GM21723 (cell line): Measurements from ENCODE around the gene RAB28.

Experiments used
- ATAC-seq: cut with Tn5 transposase; IDR thresholded peaks from one replicate; pipeline ENCODE4 v1.9.1; 2021; ENCODE audit warnings: mild to moderate bottlenecking, moderate library complexity; ENCODE audit not compliant: unreplicated experiment

The RAB28 gene

DNA sequence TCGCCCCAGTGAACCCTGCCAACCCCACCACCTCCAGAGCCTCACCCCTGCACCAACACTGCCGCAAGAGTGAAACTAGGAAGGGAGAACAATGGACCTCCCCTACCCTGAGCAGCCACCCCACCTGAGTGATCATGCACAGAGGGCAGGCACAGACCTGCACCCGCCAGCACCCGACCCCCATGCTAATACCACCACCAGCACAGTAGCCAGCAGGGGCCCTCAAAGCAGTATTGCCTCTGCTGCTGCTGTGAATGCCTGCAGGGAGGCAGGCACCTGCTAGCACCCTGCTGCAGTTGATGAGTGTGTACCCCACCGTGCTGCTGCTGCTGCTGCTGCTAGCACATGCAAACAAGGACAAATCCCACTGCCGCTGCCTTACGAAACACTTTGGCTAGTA lies 100.1 kb downstream of the RAB28 start:
- ATAC-seq, result no peak

DNA sequence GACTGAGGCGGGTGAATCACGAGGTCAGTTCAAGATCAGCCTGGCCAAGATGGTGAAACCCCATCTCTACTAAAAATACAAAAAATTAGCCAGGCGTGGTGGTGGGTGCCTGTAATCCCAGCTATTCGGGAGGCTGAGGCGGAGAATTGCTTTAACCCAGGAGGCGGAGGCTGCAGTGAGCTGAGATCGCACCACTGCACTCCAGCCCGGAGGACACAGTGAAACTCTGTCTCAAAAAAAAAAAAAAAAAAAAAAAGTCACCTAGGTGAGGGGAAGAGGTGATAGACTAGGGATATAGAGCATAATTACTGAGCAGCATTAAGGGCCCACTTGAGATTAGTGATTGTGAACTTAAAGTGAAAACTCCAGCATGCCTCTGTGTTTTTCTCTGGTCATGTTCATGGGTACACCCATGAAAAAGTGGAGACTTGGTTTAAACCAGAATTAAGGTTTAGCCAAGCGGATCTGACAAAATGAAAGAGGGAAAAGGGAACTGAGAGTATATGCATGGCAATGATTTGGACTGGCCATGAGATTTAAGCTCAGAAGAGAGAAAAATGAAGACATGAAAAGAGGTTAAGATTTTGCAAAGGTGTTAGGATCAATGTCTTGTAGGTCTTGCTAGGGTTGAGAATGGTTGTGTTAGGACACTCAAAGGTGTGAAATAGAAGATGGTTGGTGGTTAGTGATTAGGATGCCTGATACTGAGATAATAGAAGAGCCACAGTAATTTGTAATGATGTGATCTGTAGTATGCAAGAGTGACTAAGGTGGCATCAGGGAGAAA lies 105.0 kb downstream of the RAB28 start:
- ATAC-seq, result peak; percentile 73

- ATAC-seq, result no peak
These were observed 113.1 kb downstream of the RAB28 start for GRCh38 chr4:13371048-13371447.

- ATAC-seq, result no peak
These were observed 115.9 kb downstream of the RAB28 start for GRCh38 chr4:13368217-13368616.

DNA sequence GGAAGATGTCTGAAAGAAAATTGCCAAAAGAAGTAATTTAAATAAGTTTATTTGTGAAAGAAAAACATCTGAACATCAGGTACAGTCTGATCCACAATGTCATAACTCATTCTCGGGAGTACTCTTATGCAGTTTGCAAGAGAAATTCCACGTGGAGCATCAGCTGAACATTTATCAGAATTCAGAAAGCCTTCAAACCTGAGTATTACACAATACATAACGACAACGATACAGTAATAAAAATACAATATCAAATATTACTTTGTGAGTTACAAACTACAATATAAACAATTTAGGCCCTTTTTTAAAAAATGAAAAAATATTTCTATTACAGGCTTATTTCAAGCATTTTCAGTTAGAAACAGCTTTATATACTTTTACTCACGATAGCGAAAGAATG lies 116.4 kb downstream of the RAB28 start:
- ATAC-seq, result no peak

DNA sequence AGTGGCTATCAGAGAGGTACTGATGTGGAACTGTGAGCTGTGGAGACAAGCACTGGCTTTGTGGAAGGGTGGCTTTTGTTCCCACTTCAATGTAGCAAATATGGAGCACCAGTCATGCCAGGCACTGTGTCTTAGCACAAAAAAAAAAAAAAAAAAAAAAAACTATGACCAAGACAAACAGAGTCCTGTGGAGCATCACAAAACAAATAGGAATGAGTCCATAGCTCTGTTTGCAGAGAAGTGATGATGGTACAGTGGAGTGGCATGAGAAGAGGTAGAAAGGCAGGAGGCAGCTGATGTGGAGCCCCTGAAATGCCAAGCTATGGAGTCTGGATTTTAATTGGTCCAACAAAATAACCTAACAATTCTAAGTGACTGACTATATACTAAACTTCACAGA lies 116.9 kb downstream of the RAB28 start:
- ATAC-seq, result no peak

DNA sequence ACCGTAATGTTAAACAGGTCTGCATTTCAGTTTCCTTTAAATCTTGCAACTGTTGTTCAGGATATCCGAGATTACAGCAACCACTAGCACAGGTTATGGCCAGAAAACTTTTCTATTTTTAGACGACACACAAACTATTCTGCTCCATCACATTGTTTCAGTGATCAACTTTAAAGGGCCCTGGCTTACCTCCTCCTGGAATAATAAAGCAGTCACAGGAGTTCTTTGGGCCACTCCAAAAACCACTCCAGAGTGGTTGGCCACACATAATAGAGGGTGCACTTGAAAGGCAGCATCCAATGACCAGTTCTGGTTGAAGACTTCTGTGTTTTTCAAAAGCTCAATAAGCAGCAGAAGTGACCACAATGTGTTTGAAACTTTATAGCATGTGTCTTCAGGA lies 118.9 kb downstream of the RAB28 start:
- no peak for ATAC-seq

- ATAC-seq, result no peak
These were observed 119.5 kb downstream of the RAB28 start for GRCh38 chr4:13364653-13365052.

GRCh38 chr4:13364172-13364571 lies 120.0 kb downstream of the RAB28 start:
- no peak for ATAC-seq

DNA sequence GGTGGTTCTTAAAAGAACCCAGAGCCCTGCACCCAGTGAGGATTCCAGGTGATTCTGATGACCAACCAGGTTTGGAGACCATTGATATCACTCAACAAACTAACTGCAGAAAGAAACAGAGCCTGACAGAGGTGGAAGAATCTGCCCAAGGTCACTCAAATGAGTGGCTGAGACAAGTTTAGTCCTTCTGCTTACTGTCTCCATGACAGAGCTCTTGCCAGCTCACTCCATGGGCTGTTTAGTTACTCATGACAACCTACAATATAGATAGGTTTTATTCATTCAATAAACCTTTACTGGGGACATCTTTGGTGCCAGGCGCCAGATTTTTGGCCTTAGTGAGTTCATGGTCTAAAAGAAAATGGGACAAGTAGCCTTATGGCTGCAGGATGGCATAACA lies 124.3 kb downstream of the RAB28 start:
- no peak for ATAC-seq

- no peak for ATAC-seq
These were observed 128.8 kb downstream of the RAB28 start for GRCh38 chr4:13355111-13355880.

- ATAC-seq, result no peak
These were observed 135.0 kb downstream of the RAB28 start for GRCh38 chr4:13349096-13349495.

DNA sequence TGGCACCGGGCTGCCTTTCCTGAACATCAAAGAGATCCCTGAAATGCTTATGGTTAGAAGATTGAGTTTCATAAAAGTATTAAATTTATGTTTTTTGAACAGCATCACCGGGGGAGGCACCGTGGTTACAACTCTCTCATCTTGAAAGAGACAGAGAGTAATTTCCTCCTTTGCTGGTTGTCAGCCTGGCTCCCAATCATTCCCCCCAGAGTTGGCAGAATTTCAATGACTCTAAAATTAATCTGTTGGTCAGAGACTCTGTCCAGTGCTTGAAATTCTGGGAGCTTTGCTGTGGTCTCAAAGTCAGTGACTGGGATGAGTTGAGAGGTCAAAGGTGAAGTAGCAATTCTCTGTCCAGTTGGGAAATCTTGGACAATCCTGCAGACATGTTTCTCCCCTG lies 135.9 kb downstream of the RAB28 start:
- ATAC-seq, result no peak

- ATAC-seq, result no peak
These were observed 136.5 kb downstream of the RAB28 start for GRCh38 chr4:13347517-13348125.

DNA sequence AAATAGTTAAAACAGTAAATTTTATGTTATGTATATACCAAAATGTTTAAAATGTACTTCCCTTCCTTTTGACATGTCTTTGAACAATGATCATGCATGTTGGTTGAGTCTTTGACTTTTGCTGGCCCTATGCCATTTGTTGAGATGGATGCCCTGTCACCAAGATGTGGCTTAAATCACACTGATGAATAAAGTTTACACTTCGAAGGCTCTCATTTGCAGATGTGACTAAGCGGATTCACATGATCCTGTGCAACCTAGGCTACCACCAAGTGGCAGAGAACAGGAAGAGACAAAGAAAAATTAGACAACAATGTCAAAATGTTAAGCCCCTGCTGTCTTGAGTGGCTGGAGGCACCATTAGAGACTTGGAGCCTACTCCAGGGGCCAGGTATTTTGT lies 139.9 kb downstream of the RAB28 start:
- ATAC-seq, result no peak

- ATAC-seq, result no peak
These were observed 143.5 kb downstream of the RAB28 start for GRCh38 chr4:13340672-13341071.

GRCh38 chr4:13331827-13332226 lies 152.3 kb downstream of the RAB28 start:
- no peak for ATAC-seq

DNA sequence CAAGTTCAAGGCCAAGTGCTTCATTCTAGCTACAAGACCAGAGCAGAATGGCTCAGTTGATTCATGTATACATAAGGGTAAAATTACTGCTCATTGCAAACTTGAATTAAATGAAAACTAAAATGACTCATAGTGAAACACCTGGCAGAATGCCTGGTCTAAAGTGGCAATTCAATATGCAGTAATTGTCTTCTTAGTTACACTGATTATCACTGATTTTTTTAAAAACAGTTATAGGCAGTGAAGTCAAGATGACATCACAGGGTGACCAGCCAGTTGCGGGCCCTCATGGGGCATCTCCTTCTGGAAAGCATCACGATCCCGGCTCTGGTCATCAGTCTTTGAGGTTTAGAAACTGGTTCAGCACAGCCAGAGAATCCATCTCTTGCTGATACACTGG lies 154.2 kb downstream of the RAB28 start:
- no peak for ATAC-seq

DNA sequence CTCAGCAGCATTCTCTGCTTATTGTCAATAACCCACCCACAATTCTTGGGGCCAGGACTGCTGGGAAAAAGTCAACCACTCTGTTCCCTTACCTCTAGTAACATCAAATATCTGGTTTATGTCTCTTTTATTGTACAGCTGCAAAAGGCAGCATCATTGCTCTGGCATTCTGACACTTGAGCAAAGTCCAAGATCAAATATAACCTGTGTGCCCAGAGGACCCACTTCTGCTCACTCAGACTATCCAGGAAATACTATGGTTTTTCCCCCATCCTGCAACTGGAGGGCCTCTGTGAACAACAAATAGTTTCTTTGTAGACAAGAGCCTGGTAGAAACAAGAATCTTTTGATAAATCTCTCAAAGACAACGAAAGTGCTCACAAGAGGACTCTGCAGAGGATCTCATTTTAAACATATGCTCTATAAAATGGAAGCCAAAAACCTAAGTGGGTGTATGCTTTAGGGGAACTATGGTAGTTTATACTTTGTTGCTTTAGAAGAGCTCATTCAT lies 154.7 kb downstream of the RAB28 start:
- no peak for ATAC-seq

GRCh38 chr4:13328591-13328990 lies 155.5 kb downstream of the RAB28 start:
- no peak for ATAC-seq

GRCh38 chr4:13327991-13328390 lies 156.1 kb downstream of the RAB28 start:
- ATAC-seq, result no peak

GRCh38 chr4:13325744-13326143 lies 158.4 kb downstream of the RAB28 start:
- no peak for ATAC-seq
